ENCODE data around the gene NEDD9. TPM values are rescaled to one million over a fixed set of nuclear protein-coding genes. Genes with fewer than 3 reads are reported as not detected.

Gene NEDD9
- total RNA-seq, 1 experiment from 2014 or later: 0.17 TPM

- no peaks in the 10 kb centered on the region for H3K79me2 ChIP-seq (ENCODE audit: insufficient read depth, low read length)
- RAD21 ChIA-PET (ENCODE audit: low non-redundant PET in 1 of 2, low total read pairs in 2 of 2, uncharacterized antibody in 2 of 2, unreplicated experiment in 2 of 2): no interaction called here
- no peaks in the 10 kb centered on the region for H4K20me1 ChIP-seq (ENCODE audit: insufficient read depth)
- DNase-seq (ENCODE audit: low read depth, low spot score) (no peak), ATAC-seq (no peak)
- no peak overlapping the region for H3K4me3 ChIP-seq (replicated peaks in 1 of 2; ENCODE audit: low read depth in 1 of 2, low read length in 2 of 2)
- POLR2A ChIA-PET: no interaction called here
- TF ChIP-seq RAD21 (IDR thresholded peaks at IDR 0.05; ENCODE audit: low read depth): no peak
- TF ChIP-seq ZNF274 (IDR thresholded peaks at IDR 0.05; ENCODE audit: low read depth, low read length): no peak
- TF ChIP-seq REST (IDR thresholded peaks at IDR 0.05; ENCODE audit: low read depth): no peak
- no peak for TF ChIP-seq MAX (IDR thresholded peaks at IDR 0.05)
- no peak for TF ChIP-seq SP1 (IDR thresholded peaks at IDR 0.05; ENCODE audit: low read depth)
- TF ChIP-seq CEBPB (IDR thresholded peaks at IDR 0.05; ENCODE audit: low read depth): no peak
- TF ChIP-seq SRF (IDR thresholded peaks at IDR 0.05; ENCODE audit: low read depth): no peak
- TF ChIP-seq ELF1 (IDR thresholded peaks at IDR 0.05; ENCODE audit: borderline replicate concordance, low read depth): no peak
- TF ChIP-seq ZBTB33 (IDR thresholded peaks at IDR 0.05; ENCODE audit: extremely low read depth, insufficient replicate concordance, low read length): no peak
- no peak for TF ChIP-seq POLR2A (IDR thresholded peaks at IDR 0.05; ENCODE audit: borderline replicate concordance, extremely low read depth, insufficient read depth, insufficient read length)
- no peak for TF ChIP-seq ATF3 (IDR thresholded peaks at IDR 0.05)
- TF ChIP-seq TCF7L2 (IDR thresholded peaks at IDR 0.05; ENCODE audit: borderline replicate concordance, extremely low read depth, insufficient read depth, insufficient read length): no peak
- no peak for TF ChIP-seq YY1 (IDR thresholded peaks at IDR 0.05; ENCODE audit: extremely low read depth, insufficient replicate concordance, low read depth, low read length)
- TF ChIP-seq EZH2 (IDR thresholded peaks at IDR 0.05): no peak
- no peak for TF ChIP-seq POLR2AphosphoS5 (IDR thresholded peaks at IDR 0.05; ENCODE audit: low read depth, low read length)
- TF ChIP-seq CTCF (IDR thresholded peaks at IDR 0.05 in 2 of 3, conservative IDR thresholded peaks at IDR 0.05 in 1 of 3; ENCODE audit: borderline replicate concordance in 1 of 3, insufficient read depth in 1 of 3, low read depth in 2 of 3, low read length in 2 of 3): no peak
- TF ChIP-seq JUND (IDR thresholded peaks at IDR 0.05): no peak
- no peaks in the 10 kb centered on the region for H3K27me3 ChIP-seq (ENCODE audit: insufficient read depth, low read length)
- no peaks in the 10 kb centered on the region for H3K36me3 ChIP-seq (ENCODE audit: control insufficient read depth in 1 of 2, insufficient read depth in 2 of 2, low read length in 2 of 2)
- no peak overlapping the region for H3K27ac ChIP-seq (ENCODE audit: low read depth, low read length)
- H3K4me1 ChIP-seq (ENCODE audit: control insufficient read depth in 1 of 2, insufficient read depth in 2 of 2, low read length in 2 of 2): no peaks in the 10 kb centered on the region
- H3K9me2 ChIP-seq (ENCODE audit: insufficient read depth): no peaks in the 10 kb centered on the region
- no peak overlapping the region for H3K9ac ChIP-seq (ENCODE audit: low read length)
- no TSS peak for BruUV-seq (replicated peaks)
- intact Hi-C loops (cut with micrococcal nuclease): no loop called here
- no peaks in the 10 kb centered on the region for H3K9me3 ChIP-seq (ENCODE audit: control insufficient read depth in 1 of 2, insufficient read depth in 1 of 2, low read depth in 1 of 2, low read length in 2 of 2)
- H3K4me2 ChIP-seq (ENCODE audit: low read length): no peak overlapping the region
- no peak overlapping the region for H2AFZ ChIP-seq (ENCODE audit: low read depth, low read length, poor library complexity, severe bottlenecking)
- CTCF ChIA-PET: no interaction called here
Measured at GRCh38 chr6:11215773-11216172, 16.7 kb downstream of the NEDD9 start.

Measured in HCT116 (cell line).